Skeletal muscle cell (primary cell): ENCODE measurements around the gene NCOA4.
"Not testable (repeated sequence)": the region's sequence is repeated elsewhere in the genome, so short reads cannot be mapped to it uniquely, and the experiment has no call there.

Experiments used
- DNase-seq: peaks from one replicate; pipeline ENCODE4 v3.0.0-alpha.2; 2010; ENCODE audit warnings: low read depth
- H3K4me3 ChIP-seq: 2 replicates; pipeline ENCODE4 v1.5.1; 2011; ENCODE audit warnings: low read depth, mild to moderate bottlenecking, control low read depth, low read length, moderate library complexity

NCOA4 gene

GRCh38 chr10:46030091-46030937 is at the start of gene NCOA4:
Gene NCOA4 (minus strand): TSS chr10:46030623. CDS start chr10:46016680, 13,943 bp downstream.
- peak within 1 kb of the TSS; percentile 75 for H3K4me3 ChIP-seq
- DNase-seq = peak; percentile 94

GRCh38 chr10:46079831-46080585 is 49.6 kb upstream of the NCOA4 start:
- no peak overlapping the region for H3K4me3 ChIP-seq
- DNase-seq = no peak

- no peak for DNase-seq
- no peak overlapping the region for H3K4me3 ChIP-seq
Observed at GRCh38 chr10:46077731-46078413, 47.4 kb upstream of the NCOA4 start.

- DNase-seq = no peak
- H3K4me3 ChIP-seq = no peak overlapping the region
Observed at GRCh38 chr10:46077141-46077554, 46.7 kb upstream of the NCOA4 start.

GRCh38 chr10:46075869-46076268 is 45.4 kb upstream of the NCOA4 start:
- no peak overlapping the region for H3K4me3 ChIP-seq
- DNase-seq = no peak

- H3K4me3 ChIP-seq = no peak overlapping the region
- DNase-seq = no peak
Observed at GRCh38 chr10:46074196-46074946, 43.9 kb upstream of the NCOA4 start.

- H3K4me3 ChIP-seq = no peak overlapping the region
- no peak for DNase-seq
Observed at GRCh38 chr10:46073564-46073963, 43.1 kb upstream of the NCOA4 start.

GRCh38 chr10:46070749-46071148 is 40.3 kb upstream of the NCOA4 start:
- H3K4me3 ChIP-seq = no peak overlapping the region
- DNase-seq = no peak

- no peak for DNase-seq
Observed at GRCh38 chr10:46069771-46070463, 39.5 kb upstream of the NCOA4 start.

GRCh38 chr10:46068905-46069304 is 38.5 kb upstream of the NCOA4 start:
- no peak for DNase-seq
- no peak overlapping the region for H3K4me3 ChIP-seq

More at GRCh38 chr10:46069771-46070463, 39.5 kb upstream of the NCOA4 start:
- H3K4me3 ChIP-seq = no peak overlapping the region

- H3K4me3 ChIP-seq = no peak overlapping the region
- no peak for DNase-seq
Observed at GRCh38 chr10:46068117-46068516, 37.7 kb upstream of the NCOA4 start.

GRCh38 chr10:46064269-46064817 is 33.9 kb upstream of the NCOA4 start:
- DNase-seq = no peak

GRCh38 chr10:46062723-46063428 is 32.5 kb upstream of the NCOA4 start:
- DNase-seq = no peak
- no peak overlapping the region for H3K4me3 ChIP-seq

More at GRCh38 chr10:46064269-46064817, 33.9 kb upstream of the NCOA4 start:
- no peak overlapping the region for H3K4me3 ChIP-seq

- no peak for DNase-seq
- H3K4me3 ChIP-seq = no peak overlapping the region
Observed at GRCh38 chr10:46060706-46061105, 30.3 kb upstream of the NCOA4 start.

GRCh38 chr10:46057927-46058326 is 27.5 kb upstream of the NCOA4 start:
- not testable (repeated sequence) for DNase-seq, H3K4me3 ChIP-seq

GRCh38 chr10:46057038-46057437 is 26.6 kb upstream of the NCOA4 start:
- DNase-seq = no peak
- no peak overlapping the region for H3K4me3 ChIP-seq

- no peak for DNase-seq
- no peak overlapping the region for H3K4me3 ChIP-seq
Observed at GRCh38 chr10:46055771-46056170, 25.3 kb upstream of the NCOA4 start.
